ENCODE results near the gene MYOT. TPM values are rescaled to one million over a fixed set of nuclear protein-coding genes. Genes with fewer than 3 reads are reported as not detected.
"Not testable (repeated sequence)": the region's sequence is repeated elsewhere in the genome, so short reads cannot be mapped to it uniquely, and the experiment has no call there.

The MYOT gene
- total RNA-seq, 2 donors from 2014 or later = 0.35 to 3.2 TPM

DNA sequence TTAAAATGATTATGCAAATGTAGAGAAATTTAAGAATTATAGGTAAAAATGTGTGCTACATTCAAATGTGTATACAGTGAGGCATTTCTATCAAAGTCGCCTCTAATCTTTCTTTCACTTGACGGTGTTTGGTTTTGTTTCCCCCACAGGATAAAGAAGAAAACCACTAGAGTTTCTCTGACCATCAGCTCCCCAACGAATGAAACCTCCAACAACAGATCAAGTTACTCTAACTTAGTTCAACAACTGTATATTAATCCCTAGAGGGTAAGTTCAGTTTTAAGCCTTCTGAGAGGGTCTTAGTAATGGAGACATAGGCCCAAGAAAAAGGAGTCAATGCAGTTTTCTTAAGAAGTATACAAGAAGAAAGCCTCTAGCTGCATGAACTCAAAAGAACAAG, 11.5 kb upstream of the MYOT start:
- intact Hi-C loops (cut with DNase I) = no loop called here
- Histone ChIP-seq H3K4me3 (no peak overlapping the region), H3K36me3 (no peaks in the 10 kb centered on the region), H3K9me3 (no peaks in the 10 kb centered on the region), H3K27ac (no peak overlapping the region), H3K27me3 (no peaks in the 10 kb centered on the region), H3K9ac (ENCODE audit: low read depth in 2 of 2, low read length in 2 of 2) (no peak overlapping the region), H3K4me1 (no peaks in the 10 kb centered on the region)
- DNase-seq = no peak
- TF ChIP-seq, protein P1, sequence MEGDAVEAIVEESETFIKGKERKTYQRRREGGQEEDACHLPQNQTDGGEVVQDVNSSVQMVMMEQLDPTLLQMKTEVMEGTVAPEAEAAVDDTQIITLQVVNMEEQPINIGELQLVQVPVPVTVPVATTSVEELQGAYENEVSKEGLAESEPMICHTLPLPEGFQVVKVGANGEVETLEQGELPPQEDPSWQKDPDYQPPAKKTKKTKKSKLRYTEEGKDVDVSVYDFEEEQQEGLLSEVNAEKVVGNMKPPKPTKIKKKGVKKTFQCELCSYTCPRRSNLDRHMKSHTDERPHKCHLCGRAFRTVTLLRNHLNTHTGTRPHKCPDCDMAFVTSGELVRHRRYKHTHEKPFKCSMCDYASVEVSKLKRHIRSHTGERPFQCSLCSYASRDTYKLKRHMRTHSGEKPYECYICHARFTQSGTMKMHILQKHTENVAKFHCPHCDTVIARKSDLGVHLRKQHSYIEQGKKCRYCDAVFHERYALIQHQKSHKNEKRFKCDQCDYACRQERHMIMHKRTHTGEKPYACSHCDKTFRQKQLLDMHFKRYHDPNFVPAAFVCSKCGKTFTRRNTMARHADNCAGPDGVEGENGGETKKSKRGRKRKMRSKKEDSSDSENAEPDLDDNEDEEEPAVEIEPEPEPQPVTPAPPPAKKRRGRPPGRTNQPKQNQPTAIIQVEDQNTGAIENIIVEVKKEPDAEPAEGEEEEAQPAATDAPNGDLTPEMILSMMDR (IDR thresholded peaks at IDR 0.05) = no peak

DNA sequence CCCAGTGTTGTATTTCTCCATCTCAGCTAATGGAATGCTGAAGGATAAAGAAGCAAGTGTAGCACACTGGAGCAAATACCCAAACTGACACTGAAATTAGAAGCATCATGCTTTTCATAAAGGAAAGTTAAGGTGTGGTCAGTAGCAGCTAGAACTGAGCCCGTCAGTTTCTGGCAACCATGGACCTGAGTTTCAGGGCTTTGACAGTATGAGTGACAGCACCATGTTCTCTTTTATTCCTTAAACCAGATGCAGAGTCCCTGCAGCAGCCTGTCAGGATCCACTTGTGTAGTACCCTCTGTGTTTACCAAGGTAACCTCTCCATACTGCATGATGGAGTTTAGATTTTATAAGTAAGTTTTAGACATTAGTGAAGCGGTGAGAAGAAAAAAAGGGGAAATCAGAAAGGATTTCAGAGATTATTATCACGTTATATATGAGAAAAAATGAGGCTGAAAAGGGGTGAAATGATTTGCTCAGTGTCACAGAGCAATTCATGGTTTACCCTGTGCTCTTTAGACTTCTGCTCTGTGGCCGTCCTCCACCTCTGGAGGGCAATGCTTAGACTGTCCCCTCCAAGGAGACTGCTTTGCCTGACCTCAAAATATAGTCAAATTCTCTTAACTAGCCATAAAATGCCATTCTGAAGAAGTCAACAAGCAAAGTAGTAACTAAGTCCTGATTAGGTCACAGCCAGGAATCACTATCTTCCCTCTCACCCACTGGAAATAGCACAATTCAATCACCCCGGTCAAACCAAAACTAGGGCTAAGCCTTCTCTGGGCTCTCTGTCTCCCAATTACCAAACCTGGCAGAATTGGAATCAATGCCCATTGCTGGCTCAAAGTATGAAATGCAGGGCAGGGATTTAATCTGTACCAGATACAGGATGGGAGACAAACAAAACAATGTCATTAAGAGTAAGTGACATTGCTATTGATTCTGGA, 10.5 kb upstream of the MYOT start:
- no peaks in the 10 kb centered on the region for H3K9me3 ChIP-seq
- H3K4me3 ChIP-seq = no peak overlapping the region

DNA sequence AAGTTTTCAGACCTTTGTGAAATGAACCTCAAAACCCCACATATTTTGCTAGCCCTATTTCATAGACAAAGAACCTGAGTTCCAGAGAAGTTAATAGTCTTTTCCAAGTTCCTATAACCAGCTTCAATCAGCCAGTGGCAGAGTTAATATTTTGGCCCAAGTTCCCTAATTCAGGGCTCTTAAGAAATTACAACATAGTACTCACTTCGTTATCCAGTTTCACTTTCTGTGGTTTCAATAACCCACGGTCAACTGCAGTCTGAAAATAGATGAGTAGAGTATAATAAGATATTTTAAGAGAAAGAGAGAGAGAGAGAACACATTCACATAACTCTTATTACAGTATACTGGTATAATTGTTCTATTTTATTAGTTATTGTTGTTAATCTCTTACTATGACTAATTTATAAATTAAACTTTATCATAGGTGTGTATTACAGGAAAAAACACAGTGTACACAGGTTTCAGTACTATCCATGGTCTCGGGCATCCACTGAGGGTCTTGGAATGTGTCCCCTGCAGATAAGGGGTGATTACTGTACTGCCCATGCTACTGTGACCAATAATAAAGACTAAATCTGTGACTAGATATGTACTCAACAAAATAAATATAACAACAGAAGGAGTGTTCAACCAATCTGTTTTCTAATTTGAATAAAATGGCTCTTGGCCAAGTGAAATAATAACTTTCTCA, 9.3 kb upstream of the MYOT start:
- Histone ChIP-seq H3K4me1 (no peaks in the 10 kb centered on the region), H3K4me3 (no peak overlapping the region), H3K27me3 (no peaks in the 10 kb centered on the region), H3K27ac (no peak overlapping the region), H3K9ac (ENCODE audit: low read depth in 2 of 2, low read length in 2 of 2) (no peak overlapping the region), H3K9me3 (no peaks in the 10 kb centered on the region), H3K36me3 (no peaks in the 10 kb centered on the region)
- TF ChIP-seq, protein P1 (IDR thresholded peaks at IDR 0.05) = no peak
- no peak for DNase-seq
- intact Hi-C loops (cut with DNase I) = no loop called here

More for the DNA sequence above, 10.5 kb upstream of the MYOT start:
- TF ChIP-seq, protein P1 (IDR thresholded peaks at IDR 0.05) = no peak
- DNase-seq = no peak
- H3K9ac ChIP-seq (ENCODE audit: low read depth in 2 of 2, low read length in 2 of 2) = no peak overlapping the region
- no peaks in the 10 kb centered on the region for H3K27me3 ChIP-seq
- no peak overlapping the region for H3K27ac ChIP-seq
- no peaks in the 10 kb centered on the region for H3K36me3 ChIP-seq
- H3K4me1 ChIP-seq = no peaks in the 10 kb centered on the region
- intact Hi-C loops (cut with DNase I) = no loop called here

DNA sequence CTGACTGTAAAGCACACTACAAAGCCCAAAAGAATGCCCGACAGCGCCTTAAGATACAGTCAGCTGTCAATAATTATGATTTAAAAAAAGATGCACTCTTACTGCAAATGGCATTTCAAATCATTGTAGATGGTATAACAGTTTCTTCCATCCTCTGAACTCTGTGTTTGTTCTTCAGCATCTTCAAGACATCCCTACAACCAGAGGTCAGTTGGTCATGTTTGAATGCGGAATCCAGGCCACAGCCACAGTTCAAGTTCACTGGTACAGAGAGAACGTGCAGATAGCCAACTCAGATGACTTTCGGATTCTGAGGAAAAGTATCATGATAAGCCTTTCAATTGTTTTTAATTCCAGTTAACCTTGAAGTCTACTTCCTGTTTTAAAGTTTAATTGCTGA, 8.7 kb upstream of the MYOT start:
- no peaks in the 10 kb centered on the region for H3K4me1 ChIP-seq
- no peak overlapping the region for H3K9ac ChIP-seq (ENCODE audit: low read depth in 2 of 2, low read length in 2 of 2)
- no peak for DNase-seq
- no peaks in the 10 kb centered on the region for H3K9me3 ChIP-seq
- H3K4me3 ChIP-seq = no peak overlapping the region
- no peaks in the 10 kb centered on the region for H3K27me3 ChIP-seq
- H3K27ac ChIP-seq = no peak overlapping the region
- H3K36me3 ChIP-seq = no peaks in the 10 kb centered on the region
- TF ChIP-seq, protein P1 (IDR thresholded peaks at IDR 0.05) = no peak
- intact Hi-C loops (cut with DNase I) = no loop called here

DNA sequence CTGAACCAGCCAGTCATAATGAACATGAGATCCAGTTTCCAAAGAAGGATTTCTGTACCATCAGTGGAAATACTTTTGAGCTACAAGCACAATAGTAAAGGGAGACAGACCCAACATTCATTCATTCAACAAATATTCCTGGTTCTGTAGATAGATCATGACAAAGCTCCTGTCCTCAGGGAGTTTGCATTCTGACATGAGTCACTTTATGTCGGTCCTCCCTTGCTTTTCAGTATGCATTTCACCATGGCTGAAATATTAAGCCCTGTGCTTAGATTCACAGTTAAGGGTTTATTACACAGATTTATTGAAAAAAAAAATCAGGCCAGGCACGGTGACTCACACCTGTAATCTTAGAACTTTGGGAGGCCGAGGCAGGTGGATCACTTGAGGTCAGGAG, 5.4 kb upstream of the MYOT start:
- TF ChIP-seq, protein P1 (IDR thresholded peaks at IDR 0.05) = no peak
- Histone ChIP-seq H3K27ac (no peak overlapping the region), H3K9ac (ENCODE audit: low read depth in 2 of 2, low read length in 2 of 2) (no peak overlapping the region), H3K36me3 (no peaks in the 10 kb centered on the region), H3K27me3 (no peaks in the 10 kb centered on the region), H3K4me1 (no peaks in the 10 kb centered on the region), H3K9me3 (no peaks in the 10 kb centered on the region), H3K4me3 (no peak overlapping the region)
- no peak for DNase-seq
- intact Hi-C loops (cut with DNase I) = no loop called here

DNA sequence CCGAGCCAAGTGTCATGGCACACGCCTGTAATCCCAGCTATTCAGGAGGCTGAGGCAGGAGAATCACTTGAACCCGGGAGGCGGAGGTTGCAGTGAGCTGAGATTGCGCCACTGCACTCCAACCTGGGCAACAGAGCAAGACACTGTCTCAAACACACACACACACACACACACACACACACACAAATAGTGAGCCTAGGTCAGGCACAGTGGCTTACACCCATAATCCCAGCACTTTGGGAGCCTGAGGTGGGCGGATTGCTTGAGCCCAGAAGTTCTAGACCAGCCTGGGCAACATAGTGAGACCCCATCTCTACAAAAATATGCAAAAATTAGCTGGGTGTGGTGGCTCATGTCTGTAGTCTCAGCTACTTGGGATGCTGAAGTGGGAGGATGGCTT, 4.0 kb upstream of the MYOT start:
- intact Hi-C loops (cut with DNase I); H3K4me3 ChIP-seq; H3K9me3 ChIP-seq; DNase-seq; H3K36me3 ChIP-seq; H3K27ac ChIP-seq; H3K4me1 ChIP-seq; H3K9ac ChIP-seq (ENCODE audit: low read depth in 2 of 2, low read length in 2 of 2); H3K27me3 ChIP-seq: not testable (repeated sequence)
